Activated T-helper 9 cell treated with anti-CD3 and anti-CD28 coated beads, Interleukin-2, amount 50 U/mL, for 16 hours (primary cell): ENCODE results near the gene LSM4.
A peak's percentile ranks its signal among the peaks of the same experiment; 100 is the strongest.

Source experiments
- DNase-seq: peaks from one replicate; pipeline ENCODE4 v3.0.0-alpha.2; 2020; ENCODE audit warnings: low read depth

The LSM4 gene

DNA sequence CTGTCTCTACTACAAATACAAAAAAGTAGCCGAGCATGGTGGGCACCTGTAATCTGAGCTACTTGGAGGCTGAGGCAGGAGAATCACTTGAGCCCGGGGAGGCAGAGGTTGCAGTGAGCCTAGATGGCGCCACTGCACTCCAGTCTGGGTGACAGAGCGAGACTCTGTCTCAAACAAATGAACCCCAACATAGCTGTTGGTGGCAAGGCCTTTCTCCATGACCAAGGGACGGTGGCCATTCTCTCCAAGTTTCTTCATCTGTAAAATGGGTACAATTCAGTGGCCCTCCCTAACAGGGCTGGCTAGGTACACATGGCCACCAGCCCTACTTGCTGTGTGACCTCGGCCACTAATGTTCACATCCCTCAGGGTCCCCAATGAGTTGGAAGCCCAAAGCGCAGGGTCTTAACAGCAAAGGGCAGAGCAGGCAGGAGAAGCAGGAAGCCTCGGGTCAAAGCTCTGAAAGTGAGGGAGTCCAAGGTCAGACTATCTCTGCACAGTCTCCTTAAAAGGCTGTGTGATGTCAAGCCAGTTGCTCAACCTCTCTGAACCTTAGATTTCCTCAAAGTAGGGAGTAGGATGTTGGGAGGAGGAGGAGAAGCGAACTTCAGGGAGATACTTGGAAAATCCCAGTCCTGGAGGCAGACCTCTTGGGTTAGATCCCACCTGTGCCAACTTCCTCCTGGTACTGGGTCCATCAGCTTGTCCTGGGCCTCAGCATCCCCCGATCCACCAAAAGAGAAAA, 44.2 kb downstream of the LSM4 start:
- peak; percentile 28 for DNase-seq

DNA sequence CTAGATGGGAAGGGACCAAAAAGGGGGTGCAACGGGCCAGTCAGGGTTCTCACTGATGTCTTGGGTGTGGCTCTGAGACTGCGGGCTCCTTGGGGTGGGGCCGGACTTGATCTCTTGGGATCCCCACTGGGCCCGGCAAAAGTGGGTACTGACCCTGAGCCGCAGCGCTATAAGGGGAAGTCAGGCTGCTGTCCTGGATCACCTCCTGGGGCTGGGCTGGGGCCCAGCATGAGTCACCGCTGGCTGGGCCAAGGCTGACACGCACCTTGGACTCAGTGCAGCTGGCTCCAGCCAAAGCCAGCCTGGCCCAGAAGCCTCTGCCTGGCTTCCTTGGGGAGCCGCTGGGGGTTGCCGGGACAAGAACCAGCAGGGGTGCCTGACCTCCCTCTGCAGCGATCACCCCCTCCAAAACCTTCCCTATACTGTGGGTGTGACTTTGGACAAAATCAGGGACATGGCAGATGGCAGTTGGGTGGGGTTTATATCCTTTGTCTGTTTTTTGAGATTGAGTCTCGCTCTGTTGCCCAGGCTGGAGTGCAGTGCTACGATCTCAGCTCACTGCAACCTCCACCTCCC, 48.0 kb downstream of the LSM4 start:
- DNase-seq, result no peak

DNA sequence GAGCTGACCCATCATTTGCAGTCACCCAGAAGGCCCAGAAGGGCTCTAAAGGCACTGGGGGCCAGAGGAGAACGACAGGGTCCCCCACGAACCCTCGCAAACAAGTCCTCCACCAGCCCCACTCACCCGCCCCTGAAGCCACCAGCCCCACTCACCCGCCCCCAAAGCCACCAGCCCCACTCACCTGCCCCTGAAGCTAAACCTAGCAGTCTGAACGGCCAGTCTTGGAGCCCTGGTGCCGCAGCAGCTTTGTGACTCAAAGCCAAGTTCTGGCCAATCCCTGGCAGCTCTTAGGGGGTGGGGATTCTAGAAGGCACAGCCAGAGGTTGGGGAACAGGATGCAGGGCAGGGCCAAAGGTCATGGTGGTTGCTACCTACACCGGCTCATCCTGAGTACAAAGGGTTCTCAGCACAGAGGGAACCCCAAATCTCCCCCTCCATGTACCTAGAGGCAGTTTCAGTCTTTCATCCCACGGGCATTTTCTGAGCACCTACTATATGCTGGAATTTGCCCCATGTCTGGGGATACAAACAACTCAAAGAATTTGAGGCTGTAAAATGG, 48.6 kb downstream of the LSM4 start, which contains the start of gene IQCN:
Gene IQCN, minus strand, starts transcription at position 234 of the 562 bp plus-strand sequence. CDS start 4,974 bp downstream, outside the sequence.
- DNase-seq, result no peak

DNA sequence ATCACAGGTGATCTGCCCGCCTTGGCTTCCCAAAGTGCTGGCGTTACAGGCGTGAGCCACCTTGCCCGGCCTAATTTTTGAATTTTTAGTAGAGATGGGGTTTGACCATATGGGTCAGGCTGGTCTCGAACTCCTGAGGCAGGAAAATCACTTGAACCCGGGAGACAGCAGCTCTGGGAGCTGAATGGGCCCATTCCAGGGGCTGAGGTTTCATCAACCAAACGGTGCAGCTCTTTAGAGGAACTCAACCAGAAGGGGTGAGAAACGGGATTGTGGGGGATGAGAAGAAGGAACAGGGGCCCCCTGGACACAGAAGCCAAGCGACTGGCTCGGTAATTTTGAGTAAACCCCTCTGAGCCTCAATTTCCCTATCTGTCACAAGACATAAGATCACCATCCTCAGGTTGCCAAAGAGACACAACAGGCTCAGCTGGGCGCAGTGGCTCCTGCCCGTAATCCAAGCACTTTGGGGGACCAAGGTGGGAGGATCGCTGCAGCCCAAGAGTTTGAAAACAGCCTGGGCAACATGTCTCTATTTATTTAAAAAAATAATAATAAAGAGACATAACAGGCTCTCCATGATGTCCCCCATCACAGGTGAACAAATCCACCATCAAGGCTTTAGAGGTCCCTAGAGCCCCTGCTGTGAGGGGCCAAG, 49.2 kb downstream of the LSM4 start:
- no peak for DNase-seq

DNA sequence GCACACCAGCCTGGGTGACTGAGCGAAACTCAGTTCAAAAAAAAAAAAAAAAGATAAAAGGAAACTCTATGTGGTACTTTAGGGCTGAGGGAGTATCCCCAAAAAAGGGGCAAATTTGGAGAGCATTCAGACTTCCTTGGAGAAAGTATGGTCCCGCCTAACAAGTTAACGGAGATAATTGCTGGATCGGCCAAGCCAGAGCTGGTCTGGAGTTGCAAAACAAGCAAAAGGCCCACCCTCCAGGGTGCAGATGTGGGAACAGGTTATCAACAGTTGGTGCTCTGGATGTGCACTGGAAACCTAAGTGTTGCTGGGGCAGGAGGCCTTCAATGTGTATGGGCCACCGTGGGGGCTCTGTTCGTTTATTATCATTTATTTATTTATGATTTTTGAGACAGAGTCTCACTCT, 51.4 kb downstream of the LSM4 start:
- no peak for DNase-seq

DNA sequence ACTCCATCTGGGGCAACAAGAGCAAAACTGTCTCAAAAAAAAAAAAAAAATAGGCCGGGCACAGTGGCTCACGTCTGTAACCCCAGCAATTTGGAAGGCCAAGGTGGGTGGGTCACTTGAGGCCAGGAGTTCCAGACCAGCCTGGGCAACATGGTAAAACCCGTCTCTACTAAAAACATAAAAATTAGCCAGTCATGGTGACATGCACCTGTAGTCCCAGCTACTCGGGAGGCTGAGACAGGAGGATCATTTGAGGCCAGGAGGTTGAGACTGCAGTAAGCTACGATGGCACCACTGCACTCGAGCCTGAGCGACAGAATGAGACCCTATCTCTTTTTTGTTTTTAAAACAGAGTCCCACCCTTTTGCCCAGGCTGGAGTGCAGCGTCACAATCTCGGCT, 52.5 kb downstream of the LSM4 start:
- DNase-seq, result no peak

DNA sequence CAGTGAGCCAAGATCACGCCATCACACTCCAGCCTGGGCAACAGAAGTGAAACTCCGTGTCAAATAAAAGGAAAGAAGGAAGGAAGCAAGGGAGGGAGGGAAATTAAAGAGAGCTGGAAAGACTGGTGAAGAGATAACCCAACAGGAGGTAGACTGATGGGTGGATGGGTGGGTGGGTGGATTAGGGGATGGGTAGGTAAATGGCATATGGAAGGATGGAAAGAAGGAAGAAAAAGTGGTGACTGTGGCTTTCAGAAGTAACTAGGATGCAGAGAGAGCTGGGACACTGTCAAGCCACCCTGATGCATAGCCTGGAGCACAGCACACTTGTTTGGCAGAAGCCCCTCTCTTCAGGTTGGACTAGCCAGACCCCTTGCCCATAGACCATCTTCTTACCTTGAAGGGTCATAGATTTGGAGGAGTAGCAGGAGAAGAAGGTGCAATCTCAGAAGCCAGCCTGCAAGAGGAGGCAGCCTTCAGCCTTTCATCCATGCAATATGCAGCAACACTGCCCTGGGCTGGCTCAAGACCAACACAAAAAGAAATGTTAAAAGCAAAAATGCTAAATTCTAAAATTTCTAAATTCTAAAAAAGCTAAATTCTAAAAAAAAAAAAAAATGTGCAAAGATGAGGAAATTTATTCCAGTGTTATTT, 53.7 kb downstream of the LSM4 start:
- DNase-seq, result no peak

DNA sequence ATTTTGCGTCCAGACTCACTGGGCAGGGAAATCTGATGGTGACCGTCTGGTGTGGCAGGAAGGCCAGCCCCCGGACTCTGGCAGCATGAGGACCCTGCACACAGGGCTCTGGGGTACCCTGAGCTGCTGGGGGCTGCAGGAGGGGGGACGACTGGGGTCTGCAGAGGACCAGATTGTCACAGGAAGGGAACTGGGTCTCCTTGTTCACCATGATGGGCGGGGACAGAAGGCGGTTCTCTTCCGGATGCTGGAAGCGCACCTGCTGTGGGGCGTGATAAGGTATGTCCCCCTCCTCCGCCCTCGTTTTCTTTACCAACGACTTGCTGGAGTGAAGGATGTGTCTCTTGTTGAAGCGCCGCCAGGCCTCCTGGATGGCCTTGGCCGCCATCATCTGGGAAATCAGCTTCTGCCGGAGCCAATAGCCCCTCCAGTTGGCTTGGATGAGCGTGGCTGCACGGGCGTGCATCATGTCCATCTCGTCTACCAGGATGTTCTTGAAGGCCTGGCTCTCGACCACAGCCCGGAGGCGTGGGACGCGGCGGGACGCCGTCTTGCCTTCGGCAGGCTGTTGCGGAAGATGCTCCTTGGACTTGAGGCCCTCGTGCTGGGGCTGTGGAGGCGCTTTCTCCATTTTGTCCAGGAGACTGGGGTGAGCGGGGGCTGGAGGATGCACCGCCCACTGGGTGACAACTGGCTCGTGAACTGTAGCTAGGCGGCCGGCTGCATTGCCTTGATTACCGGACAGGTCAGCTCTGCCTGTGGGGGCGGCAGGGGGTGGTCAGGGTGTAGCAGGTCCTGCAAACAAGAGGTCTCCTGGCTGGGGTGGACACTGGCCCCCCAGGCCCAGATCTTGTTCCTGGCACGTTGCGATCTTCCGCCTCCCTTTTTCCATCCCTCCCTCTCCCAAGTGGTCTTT, 55.8 kb downstream of the LSM4 start:
- no peak for DNase-seq

DNA sequence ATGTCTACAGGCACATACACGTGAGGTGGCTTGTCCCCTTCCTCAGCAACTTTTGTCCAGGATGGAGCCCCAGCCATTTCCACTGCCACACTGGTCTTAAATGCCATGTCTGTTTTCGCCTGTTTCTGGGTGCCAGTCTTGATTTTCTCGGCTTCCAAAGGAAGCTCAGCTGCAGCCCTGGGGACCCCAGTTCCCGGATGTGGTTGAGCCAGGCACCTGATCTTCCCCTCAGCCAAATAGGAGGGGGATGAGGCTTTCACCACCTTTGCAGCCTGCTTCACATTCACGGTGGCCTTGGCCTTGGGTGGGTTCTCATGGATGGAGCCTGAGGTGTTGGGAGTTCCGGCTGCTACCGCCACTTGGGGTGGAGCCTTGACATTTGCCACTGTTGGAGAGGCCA, 57.3 kb downstream of the LSM4 start:
- DNase-seq, result no peak

DNA sequence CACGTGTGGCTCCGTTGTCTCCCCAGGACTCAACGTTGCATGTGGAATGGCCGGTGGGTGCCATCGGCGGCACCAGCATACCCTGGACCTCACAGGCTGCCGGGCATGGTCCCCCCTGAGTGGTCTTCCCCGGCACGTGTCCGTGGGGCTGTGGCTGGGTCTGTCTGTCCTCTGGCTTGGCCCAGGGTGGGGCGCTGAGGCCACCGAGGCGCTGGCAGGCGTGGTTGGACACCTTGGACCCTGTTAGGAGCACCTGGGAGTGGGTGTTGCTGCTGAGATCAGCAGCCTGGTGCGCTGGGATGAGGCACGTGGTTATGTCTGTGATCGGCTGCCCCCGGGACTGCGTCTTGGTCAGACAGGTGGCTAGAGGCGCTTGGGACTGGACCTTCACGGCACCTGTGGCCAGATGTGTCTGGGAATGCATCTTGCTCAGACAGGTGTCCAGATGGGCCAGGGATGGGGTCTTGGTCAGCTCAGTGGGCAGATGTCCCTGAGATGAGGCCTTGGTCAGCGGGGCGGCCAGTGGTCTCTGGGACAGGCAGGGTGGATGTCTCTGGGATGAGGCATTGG, 57.8 kb downstream of the LSM4 start:
- DNase-seq, result no peak

DNA sequence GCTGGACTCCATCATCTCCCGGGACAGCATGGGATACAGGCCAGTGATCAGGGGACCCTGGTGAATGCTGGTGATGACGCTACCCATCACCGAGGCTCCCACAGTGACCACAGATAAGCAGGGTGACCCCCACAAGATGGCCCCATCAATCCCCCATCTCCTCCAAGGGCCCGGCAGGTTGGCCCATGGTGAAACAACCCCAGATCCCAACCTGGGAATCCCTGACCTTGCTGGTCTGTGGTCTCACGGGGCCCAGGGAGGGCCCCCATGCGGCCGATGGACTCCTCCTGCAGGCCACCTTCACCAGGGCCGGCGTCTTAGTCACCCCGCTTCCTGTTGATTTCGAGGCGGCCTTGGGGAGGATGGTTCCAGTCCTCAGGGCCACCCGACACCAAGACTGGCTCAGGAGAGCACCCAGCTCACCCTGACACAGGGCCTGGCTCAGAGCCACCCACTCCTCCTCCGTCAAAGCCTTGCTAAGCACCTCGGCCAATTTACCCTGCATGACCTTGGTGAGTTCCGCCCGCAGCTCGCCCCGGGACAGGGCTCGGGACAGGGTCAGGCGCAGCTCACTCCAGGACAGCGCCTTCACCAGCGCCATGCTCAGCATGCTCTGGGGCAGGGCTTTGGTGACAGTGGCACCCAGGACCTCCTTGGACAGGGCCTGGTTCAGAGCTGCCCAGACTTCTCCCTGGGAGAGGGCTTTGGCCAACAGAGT, 58.6 kb downstream of the LSM4 start:
- DNase-seq, result no peak

DNA sequence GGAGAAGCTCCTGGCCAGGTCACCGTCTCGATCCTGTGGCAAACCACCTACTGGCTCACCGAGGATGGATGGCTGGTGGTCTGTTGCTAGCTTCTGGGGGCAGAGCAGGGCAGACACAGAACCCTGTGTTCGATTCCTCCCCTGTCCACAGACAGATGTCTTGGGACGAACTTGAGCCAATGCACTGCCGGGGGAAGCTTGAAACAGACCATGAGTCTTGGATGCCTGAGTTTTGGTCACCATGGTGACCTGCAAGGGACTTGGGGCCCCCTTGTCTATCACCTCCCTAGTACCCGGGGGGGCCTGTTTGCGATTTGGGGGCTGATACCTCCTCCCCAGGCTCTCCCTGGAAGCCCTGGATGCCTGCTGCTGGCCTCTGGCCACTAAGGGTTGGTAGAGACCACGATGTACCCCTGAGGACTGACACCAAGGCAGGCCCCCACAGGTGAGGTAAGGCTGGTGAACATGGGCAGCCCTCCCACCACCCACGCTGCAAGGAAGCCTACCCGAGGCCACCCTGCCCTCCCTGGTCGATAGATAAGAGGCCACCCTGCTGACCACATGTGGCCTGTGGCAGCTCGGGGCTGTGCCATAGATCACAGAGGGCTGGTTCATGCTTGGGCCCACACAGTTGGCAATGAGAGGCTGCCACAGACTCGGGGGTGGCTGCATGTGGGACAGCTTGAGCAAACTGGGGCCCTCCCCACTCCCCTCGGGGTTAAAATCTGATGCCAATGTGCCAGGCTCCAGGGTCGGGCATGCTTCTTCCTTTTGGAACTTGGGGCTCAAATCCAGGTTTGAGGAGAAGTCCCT, 59.3 kb downstream of the LSM4 start:
- no peak for DNase-seq

DNA sequence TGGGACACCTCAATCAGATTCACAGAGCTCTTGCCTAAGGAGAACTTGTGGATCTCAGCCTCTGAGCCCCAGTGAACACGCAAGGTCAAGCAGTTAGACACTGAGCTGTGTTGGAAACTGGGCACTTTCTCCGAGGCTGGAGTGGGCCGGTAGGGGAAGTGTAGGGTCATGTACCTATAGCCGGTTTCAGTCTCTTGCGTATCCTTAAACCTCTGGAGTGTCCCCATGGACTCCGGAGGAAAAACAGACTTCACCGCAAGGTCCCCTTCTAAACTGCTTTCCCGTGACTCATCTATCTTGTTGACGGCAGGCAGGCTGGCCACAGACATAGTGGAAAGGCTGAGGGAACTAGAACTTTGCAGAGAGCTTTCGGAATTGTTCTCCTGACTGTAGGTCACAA, 60.0 kb downstream of the LSM4 start:
- DNase-seq, result no peak

DNA sequence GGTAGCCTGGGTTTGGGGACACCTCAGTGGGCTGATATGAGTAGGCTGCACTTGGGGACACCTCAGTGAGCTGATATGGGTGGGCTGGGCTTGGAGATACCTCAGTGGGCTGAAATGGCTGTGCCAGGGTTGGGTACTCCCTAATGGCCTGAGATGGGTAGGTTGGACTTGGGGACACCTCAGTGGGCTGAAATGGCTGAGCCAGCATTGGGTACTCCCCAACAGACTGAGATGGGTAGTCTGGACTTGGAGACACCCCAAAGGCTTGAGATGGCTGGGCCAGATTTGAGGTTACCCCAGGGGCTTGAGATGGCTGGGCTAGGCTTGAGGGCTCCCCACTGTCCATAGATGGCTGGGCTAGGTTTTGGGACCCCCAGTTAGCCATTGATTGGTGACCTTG, 60.7 kb downstream of the LSM4 start:
- no peak for DNase-seq

DNA sequence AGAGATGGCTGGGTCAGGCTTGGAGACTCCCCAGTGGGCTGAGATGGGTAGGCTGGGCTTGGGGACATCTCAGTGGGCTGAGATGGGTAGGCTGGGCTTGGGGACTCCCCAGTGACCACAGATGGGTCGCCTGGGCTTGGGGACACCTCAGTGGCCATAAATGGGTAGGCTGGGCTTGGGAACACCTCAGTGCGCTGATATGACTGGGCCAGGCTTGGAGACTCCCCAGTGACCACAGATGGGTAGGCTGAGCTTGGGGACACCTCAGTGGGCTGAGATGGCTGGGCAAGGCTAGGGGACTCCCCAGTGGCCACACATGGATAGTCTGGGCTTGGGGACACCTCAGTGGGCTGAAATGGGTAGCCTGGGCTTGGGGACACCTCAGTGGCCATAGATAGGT, 61.4 kb downstream of the LSM4 start:
- no peak for DNase-seq

DNA sequence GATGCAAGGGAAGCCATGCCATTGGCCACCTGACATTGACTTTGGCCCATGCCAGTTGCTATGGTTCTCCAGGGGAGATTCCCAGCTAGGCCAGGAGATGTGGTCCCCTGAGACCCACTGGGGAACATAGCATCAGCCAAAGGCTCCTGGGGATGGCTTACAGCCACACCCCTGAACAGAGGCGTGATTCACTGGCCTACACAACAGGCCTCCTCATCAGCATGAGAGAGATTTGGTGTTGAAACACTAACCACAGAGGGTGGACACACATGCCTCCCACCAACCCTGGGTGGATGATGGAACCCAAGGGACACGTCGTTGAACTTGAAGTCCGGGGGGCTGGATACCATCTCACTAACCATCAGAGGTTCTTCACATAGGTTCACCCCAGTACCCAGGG, 63.0 kb downstream of the LSM4 start:
- DNase-seq, result no peak

DNA sequence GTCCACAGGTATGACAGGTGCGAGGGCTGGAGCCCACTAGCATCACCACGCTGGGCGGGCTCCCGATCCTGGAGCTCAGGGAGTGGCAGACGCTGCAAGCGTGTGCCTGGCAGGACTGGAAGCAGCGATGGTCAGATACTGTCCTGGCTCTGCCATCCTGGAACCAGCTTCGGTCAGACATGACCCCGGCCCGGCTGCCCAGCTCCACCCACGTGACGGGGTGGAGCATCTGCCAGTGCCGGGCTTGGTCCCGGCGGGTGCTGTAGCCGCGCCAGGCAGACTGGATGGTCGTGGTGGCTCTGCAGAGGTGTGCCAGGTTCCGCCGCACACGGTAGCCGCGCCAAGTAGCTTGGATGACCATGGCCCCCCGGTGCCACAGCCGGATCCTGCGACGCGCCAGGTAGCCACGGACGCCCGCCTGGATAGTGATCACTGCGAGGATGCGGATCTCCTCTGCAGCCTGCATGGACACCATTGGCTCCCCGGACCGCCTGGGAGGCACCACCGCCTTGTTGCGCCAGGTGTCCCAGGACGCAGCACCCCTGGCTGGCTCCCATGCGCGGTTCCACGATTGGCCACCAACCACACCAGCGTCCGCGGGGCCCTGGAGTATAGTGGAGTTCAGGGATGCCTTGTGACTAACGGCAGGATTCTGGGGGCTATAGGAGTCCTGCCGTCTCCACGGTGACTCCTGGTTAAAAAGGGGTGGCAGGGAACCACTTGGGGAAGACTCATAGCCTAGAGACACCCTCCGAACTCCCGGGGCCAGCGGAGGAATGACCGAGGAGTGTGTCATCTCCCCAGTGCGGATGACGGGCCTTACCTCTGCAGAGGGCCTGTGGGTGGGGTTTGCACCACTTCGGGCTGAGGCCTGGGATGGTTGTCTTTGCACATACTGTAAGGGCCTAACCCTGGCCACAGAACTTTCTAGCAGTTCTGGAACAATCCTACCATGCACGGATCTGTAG, 65.1 kb downstream of the LSM4 start:
- DNase-seq, result no peak
